Measurements from ENCODE around the gene OTULIN.

DNA sequence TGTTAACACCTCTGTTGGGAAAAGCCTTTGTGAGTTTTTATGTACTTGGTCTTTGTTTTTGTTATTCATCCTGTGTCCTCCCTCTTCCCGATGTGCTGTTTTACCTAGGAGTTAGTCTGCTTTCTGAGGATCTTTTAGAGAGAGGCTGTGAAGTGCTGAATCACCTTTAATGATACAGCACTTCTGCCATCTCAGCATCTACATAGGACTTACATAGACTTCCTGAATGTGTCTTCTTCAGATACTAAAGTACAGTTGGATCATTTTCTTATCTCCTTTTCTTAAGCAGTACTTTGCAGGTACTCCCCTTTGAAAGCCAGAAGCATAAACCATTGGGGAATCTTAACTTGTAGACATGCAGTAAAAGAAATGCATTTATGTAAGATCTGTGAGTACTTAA is 31.5 kb downstream of the OTULIN start:
- TF ChIP-seq, protein P1, sequence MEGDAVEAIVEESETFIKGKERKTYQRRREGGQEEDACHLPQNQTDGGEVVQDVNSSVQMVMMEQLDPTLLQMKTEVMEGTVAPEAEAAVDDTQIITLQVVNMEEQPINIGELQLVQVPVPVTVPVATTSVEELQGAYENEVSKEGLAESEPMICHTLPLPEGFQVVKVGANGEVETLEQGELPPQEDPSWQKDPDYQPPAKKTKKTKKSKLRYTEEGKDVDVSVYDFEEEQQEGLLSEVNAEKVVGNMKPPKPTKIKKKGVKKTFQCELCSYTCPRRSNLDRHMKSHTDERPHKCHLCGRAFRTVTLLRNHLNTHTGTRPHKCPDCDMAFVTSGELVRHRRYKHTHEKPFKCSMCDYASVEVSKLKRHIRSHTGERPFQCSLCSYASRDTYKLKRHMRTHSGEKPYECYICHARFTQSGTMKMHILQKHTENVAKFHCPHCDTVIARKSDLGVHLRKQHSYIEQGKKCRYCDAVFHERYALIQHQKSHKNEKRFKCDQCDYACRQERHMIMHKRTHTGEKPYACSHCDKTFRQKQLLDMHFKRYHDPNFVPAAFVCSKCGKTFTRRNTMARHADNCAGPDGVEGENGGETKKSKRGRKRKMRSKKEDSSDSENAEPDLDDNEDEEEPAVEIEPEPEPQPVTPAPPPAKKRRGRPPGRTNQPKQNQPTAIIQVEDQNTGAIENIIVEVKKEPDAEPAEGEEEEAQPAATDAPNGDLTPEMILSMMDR (IDR thresholded peaks at IDR 0.05) = no peak
- no peak for TF ChIP-seq POLR2A (IDR thresholded peaks at IDR 0.05)

All from right lobe of liver (tissue), 4 donors.